HG03135 (cell line): ENCODE measurements around the gene CTIF.
A peak's percentile ranks its signal among the peaks of the same experiment; 100 is the strongest.

Experiments used
- ATAC-seq: cut with Tn5 transposase; IDR thresholded peaks from one replicate; pipeline ENCODE4 v1.9.1; 2021; ENCODE audit warnings: mild to moderate bottlenecking, moderate library complexity; ENCODE audit not compliant: unreplicated experiment

Gene CTIF

DNA sequence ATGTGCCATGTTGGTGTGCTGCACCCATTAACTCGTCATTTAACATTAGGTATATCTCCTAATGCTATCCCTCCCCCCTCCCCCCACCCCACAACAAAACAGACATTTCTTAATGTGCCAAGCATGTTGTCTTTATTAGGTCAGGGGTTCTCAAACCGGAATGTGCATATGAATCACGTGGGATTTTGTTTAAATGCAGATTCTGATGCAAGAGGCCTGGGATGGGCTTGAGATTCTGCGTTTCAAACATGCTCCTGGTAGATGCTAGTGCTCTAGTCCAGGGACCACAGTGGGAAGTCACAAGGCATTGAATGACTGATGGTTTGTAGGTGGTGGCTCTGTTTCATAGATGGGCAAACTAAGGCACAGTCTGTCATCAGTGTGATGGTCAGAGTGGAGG, 227.2 kb downstream of the CTIF start:
- no peak for ATAC-seq

DNA sequence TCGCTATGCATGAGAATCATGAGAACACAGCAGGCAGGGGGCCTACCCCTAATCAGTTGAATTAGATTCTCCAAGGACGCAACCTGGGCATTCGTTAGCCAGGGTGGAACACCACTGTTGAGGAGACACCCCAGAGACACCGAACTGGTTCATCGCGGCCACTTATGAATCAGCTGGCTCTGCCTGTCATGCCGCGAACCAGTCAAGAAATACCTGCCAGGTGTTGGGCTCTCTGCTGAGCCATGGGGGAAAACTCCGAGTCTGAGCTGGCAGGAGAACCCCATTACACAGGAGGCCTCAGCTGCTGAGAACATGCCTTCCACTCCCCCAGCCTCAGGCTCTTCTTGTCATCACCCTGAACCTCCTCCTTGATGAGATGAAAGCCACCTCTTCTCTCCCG, 227.7 kb downstream of the CTIF start:
- no peak for ATAC-seq

DNA sequence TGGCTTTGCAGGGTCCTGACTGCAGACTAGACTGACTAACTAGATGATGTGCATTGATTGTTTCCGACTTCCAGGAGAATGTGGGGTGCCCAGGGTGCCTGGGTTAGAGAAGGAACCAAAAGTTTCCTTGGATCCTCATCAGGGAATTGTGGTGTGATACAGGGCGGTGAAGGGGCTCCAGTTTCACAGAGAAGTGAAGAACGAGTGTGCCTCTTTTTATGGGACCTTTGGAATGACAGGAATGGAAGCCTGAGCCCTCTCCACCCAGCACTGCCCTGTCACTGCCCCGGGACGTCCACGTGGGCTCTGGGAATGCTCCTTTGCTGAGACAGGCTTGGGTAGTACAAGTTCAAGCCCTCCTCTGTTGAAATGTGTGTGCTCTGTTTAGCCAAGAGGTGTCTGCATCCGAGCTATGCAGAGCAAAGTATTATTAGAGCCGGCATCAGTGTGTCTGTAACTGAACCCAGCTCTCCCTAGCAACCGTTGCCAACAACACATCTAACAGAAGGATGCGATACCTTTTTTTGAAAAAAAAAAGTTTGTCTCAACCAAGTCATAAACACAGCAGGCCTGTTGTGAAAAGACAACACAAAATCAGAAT, 228.4 kb downstream of the CTIF start:
- ATAC-seq: no peak

DNA sequence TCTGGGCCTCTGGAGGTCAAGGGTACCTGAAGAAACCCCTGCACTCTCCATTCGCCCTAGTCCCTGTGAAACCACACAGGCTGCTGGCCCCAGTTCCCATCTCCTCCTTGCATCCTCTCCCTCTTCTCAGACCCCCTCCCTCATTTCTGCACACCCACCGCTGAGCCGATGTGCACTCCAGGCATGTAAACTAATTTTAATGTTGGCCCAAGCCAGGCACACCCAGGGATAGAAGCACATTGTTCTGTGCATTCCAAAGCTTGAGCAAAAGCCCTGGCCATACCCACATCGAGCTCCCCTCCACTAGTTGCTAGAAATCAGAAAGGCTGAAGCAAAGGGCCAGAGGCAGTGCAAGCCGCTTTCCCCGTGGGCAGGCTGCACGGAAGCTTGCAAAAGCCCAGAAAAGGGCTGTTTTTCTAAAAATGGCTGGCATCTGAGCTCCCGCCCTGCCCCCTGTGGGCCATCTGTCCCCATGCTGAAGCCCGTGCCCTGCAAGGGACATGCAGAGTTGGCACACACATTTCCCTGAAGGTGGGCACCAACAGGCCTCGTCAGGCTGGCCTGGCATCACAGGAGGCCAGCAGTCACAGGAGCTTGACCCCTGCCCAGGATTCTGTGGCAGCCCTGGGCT, 230.3 kb downstream of the CTIF start:
- no peak for ATAC-seq

DNA sequence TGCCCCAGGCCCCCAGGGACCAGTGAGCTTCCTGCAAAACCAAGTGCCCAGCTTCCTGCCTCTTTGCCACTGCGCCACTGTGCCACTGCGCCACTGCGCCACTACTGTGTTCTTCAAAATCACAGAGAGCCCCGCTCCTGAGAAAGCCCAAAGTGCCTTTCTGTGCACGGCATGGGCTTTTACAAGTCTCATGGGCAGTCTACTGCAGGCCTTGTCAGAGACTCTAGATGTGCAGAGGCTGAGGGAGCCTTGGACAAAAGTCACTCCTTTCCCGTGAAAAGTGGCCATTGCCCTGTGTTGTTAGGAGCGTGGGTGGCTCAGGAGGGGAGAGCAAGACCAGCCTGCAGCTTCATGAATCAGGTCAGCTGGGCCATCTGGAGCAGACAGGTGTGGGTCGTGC, 231.4 kb downstream of the CTIF start:
- ATAC-seq: no peak

DNA sequence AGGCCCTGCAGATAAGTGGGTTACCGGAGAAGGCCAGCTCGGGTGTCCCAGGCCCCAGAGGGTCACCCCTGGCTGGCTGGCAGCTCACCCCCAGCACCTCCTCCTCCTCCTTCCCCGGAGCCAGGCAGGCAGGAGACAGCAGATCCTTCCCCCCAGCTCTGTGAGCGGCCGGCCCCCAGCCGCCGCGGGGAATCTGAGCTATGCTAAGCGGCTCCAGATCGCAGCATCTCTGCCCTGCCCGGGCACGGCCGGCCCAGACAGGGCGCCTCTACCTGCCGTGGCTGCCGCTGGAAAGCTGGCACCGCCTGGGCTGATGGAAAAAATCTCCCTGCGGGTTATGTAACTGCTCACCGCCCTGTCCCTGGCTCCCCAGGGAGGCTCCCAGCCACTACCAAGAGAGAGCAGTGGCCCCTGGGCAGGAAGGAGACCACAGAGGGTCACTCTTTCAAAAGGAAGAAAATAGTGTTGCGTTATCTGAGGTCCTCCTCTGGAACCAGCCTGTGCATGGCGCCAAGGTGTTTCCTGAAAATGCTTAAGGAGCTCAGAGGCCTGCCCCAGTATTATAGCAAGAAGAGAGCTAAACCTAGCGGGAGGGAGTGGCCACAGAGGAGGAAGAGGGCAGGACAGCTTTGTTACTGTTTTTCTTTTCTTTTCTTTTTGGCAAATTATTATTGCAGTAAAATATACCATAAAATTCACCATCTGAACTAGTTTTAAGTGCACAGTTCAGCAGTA, 233.0 kb downstream of the CTIF start:
- ATAC-seq: no peak

DNA sequence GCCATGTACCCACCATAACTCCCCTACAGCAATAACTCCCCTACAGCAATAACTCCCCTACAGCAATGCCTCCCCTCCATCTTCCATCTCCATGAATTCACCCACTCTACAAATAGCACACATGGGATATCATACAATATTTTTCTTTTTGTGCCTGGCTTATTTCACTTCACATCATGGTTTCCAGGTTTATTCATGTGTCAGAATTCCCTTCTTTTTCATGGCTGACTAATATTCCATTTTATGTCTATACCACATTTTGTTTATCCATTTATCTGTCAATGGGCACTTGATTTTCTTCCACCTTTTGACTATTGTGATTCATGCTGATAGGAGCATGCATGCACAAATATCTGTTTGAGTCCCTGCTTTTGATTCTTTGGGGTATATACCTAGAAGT, 233.6 kb downstream of the CTIF start:
- ATAC-seq: no peak

DNA sequence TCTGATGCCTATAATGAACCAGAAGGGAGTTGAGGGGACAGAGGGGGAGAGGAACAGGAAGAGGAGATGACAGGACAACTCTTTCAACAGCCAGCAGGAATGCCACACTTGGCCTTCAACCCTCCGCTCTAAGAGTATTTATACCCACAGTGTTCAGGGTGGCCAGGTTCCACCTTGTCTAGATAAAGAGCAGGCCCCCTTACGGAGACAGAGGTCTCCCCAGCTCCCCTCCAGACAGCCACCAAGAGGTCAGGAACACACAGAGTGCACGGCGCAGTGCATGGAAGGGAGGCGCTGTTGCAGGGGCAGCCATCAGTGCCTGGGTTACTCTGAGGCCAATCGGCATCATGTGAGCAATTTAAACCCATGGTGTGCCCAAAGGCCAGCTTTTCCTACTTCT, 235.0 kb downstream of the CTIF start:
- no peak for ATAC-seq

DNA sequence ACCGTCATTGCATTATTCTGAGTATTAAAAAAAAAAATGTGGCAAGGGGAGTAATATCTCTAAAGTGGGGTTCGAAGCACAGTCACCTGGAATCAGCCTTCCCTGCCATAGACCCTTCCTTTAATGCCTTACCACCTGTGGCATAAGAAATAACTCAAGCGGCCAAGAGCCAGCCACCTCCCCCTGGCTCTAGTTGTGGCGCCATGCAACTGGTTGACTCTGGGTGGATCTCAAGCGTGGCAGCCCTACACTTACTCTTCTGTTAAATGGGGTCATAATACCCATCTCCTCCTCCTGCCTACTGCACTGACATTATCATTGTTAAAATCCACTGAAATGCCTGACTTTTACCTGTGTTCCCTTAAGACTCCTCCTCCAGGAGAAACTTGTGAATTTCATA, 236.1 kb downstream of the CTIF start:
- ATAC-seq: no peak

DNA sequence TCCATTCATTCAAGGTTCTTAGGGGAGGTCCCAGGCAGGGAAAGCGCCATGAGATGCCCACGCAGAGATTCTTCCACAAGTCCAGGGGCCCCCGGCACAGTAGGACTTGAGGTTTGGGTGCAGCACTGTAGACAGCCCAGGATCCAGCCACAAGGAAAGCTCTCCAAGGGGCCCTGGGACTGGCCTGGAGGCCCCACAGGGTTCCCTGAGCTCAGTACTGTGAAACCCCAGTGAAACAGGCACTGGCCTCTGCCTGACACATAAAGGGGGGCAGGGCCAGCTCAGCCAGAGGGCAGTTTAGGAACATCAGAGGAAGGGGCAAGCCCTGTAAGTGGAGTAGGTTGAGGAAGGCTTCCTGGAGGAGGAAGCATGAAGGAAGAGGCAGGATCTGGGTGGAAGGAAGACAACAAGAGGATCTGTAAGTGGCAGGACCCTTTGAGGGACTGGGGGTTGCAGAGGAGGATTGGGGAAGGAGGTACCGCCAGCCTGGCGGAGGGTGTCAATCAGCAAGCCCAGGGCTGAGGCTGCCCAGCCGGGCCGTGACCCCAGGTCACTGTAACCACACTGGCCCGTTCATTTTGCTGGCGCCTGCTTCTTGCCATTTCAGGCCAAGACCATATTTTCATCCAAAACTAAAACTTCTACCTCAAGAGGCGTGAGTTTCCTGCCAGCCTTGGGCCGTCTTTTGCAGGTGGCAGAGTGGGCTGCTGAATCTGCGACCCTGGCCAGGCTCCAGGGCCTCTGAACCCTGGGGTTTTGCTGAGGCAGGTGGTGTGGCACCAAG, 236.7 kb downstream of the CTIF start:
- no peak for ATAC-seq

DNA sequence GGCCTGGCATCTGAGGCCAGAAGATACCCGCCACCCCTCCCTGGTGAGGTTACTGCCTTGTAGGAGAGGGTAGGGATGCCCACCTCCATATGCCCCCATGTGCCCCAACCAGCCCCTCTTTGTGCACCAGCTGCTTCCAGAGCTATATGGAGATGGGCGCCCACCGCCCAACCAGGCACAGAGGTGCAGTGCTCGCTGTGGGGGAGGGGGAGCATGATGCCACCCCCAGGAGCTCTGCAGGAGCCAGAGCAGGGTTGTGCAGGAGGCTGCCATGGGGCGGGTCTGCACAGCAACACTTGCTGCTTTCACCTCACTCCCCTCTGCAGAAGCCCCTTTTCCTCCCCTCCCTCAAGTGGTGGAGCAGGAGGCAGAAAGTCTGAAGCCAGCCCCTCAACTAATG, 237.3 kb downstream of the CTIF start:
- no peak for ATAC-seq

DNA sequence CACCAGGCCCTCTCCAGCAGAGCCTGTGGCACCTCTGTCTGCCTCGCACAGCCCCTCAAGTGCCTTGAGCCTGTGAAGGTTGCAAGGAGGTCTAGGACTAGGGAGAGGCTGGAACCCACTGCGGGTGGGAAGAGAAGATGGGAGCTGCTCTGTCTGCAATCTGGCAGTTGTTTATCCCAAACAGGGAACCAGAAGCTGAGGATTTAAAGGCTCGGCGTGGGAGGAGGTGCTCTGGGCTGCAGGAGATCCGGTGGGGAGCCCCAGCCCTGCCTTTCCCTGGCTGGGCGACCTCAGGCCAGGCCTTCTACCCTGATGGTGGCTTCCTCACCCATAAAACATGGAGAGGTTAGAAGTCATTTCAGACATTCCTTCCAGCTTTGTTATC, 237.8 kb downstream of the CTIF start:
- ATAC-seq: no peak

DNA sequence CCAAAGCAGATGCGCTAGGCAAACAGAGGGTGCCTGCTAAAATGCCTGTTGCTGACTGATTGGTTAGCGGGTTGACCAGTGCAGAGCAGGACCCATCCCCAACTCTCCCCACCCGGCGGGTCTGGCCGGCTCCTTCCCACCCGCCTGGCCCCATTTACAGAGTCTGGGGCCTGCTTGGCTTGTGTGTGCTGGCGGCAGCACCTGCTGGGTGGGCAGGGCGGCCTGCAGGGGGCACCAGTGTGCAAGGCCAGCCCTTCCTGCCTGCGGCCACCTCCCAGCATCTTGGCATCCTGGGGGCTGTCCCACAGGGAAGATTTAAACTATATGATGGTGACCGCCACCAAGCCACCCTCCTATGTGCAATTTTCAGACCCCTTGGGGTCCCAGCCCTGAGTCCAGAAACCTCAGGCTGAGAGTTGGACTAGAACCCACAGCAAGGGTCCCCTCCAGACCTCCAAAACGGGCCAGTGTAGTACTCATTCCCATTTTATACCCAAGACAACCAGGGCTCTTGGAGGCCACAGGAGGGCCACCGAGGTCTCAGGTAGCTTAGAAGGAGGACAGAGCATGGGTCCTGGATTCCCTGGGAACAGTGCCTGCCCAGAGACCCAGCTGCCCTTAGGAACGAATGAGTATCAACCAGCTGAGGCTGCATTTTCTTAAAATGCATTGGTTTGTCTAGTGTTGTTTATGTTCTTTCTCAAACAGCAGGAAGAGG, 238.4 kb downstream of the CTIF start:
- peak; percentile 56 for ATAC-seq

DNA sequence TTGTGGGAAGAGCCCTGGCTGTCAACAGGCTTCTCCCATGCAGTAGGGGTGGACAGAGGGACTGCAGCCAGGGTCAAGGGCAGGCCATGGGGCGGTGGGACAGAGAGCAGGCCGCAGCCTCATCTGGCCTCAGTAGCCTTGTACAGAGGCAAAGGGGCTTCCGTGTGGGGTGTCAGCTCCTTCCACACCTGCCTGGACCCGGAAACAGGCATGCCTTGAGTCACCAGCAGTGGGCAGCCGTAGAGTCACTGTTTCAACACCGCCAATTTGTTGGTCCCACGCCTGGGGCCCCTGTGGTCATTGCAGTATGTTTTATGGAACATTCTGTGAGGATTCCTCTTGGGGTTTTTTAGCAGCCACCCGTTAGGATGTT, 238.9 kb downstream of the CTIF start:
- ATAC-seq: no peak

DNA sequence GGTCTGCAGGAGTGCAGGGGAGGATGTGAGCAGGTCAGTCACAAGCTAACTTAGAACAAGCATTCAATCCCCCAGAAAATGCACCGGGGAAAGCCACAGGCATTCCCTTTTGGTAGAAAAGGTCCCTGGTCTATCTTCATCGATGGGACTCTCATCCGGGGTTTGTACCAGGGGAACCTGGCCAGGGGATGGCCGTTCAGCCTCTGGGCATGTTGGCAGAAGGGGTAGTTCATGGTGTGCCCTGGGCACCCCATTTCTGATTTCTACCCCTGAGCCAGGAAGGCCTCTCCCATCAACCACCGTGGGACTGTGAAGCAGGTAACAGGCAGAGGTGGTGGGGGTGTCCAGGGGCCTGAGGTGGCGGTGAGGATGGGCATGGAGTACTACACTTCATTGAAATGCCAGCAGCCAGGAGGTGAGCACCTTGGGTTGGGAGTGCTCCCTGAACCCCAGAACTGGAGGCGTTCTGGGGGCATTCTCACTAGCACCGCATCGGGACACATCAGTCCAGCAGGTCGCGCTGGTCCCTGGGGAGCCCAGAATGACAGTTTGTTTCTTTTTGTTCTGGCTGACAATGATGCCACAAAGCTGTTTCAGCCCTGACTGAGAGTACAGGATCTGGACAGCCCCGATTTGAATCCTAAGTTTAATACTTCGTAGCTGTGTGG, 239.6 kb downstream of the CTIF start:
- ATAC-seq: no peak

DNA sequence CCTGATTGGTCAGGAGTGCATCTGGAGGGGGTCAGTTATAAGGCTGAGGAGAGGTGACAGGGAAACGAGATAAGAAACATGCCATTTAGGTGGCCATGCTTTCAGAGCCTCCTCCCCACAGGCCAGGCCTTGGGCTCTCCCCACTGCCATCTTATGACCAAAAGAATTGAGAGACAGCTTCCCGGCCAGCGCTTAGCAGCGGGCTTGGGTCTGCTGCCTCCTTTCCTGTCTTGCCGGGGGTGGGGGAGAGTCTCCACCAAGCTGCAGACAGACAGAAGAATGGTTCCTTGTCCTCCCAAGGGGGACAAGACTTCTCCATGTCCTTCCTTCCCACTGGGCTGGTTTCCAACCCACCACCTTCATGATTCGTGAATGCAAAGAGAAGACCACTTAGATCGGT, 240.6 kb downstream of the CTIF start:
- ATAC-seq: no peak

DNA sequence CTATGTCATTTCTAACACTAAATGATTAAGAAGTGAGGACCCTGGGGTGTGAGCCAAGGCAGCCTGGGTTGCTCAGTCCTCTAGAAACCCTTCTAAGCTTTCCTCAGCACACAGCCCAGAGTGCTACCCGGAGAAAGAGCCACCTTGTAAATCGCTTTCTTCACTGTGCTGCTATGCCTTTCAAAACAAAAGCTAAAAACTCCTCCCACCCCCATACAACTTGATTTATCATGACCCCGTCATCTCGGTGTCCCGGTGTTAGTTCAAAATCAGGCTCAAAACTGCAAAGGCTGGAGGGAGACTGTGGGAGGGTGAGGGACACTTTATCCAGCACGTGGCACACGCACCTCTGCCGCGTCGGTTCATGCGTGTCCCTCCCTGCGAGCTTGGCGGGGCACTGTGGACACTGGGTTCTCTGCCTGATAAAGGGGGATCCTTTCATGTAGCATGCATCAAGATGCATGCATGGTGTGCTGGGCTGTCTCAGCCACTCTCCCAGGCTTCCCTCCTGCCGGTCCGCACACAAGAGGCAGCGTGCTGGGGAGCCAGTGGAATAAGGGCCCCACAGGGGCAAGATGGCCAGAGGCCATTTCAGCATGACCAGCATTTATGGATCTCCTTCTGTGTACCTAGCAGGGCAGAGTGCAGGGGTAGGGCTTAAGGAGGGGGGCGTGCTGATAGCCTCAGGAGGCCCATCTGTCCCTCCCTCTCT, 241.5 kb downstream of the CTIF start:
- ATAC-seq: no peak

DNA sequence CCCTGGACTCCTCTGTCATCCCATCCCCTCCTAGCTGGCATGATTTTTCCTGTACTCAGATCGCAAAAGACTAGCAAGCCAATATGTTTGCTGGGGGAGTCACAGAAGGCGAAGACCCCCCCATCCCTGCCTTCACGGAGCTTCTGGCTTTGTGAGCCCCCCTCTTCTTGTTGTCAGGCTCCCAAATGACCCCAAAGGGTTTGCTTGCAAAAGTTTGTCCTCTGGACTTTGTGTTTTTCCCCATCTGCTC, 242.0 kb downstream of the CTIF start:
- ATAC-seq: no peak

DNA sequence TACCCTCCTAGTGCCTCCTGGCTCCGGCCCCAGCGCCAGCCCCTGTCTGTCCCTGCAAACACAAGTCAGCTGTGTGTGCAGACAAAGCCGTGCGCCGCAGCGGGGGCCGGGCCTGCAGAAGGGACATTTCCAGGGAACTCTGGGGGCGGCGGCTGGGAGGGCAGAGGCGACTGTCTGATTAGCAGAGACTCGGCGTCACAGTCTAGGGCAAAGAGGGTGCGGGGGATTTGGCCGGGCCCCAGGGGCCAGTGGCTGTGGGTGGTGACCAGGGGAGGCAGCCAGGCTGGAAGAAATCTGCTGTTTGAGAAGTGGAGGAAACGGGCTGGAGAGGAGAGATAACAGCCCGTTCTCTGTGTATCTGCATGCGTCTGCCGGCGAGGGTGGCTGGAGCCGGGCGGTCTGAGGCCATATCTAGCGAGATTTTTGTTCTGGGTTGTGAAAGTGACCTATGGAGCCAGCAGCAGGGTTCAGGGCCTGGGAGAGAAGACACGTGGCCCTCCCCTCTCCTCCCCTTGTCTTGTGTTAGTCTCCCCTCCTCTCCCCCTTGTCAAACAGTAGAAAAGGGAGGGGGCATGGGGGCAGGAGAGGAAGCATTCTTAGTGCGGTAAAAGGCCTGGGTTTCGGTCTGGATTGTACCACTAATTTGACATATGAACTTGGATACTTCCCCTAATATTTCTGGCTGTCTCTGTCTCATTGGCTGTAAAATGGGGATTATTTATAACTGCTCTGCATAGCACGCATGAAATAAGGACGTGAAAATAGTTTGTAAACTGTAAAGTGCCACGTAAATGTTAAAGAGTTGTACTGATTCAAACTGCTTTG, 242.5 kb downstream of the CTIF start:
- no peak for ATAC-seq

DNA sequence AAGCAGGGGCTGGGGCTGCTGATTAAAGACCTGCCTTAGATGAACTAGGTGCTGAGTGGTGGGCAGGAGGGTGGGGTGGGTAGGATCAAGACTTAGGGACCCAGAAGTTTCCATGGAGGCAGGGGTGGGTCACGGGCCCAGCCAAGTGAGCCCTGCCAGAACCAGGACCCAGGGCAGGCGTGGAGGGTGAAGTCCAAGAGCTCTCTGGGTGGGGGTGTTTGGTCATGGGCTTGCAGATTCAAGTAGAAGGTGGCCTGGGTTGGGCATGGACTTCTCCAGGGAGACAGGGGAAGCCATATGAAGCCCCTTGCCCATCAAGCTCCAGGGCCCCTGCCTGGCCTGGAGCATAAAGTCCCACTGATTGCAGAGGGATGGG, 243.1 kb downstream of the CTIF start:
- ATAC-seq: no peak
